HEK293T (cell line): ENCODE measurements around the gene HYAL2.

ENCODE experiments used
- ARNT ChIP-seq: fragments of 450-650 bp; IDR thresholded peaks from 2 replicates; pipeline ENCODE4 v1.6.1; 2017; ENCODE audit warnings: mild to moderate bottlenecking
- BHLHE40 ChIP-seq: fragments of 450-650 bp; IDR thresholded peaks from 2 replicates; pipeline ENCODE4 v1.6.1; 2016; ENCODE audit warnings: mild to moderate bottlenecking, moderate library complexity, borderline replicate concordance
- ELF4 ChIP-seq: fragments of 450-650 bp; IDR thresholded peaks from 2 replicates; pipeline ENCODE4 v1.6.1; 2017; ENCODE audit warnings: antibody characterized with exemption
- FOXA1 ChIP-seq: fragments of 450-650 bp; IDR thresholded peaks from 2 replicates; pipeline ENCODE4 v1.6.1; 2016; ENCODE audit warnings: mild to moderate bottlenecking
- FOXK2 ChIP-seq: fragments of 450-650 bp; IDR thresholded peaks from 2 replicates; pipeline ENCODE4 v1.6.1; 2016; ENCODE audit warnings: mild to moderate bottlenecking
- FOXM1 ChIP-seq: fragments of 450-650 bp; IDR thresholded peaks from 2 replicates; pipeline ENCODE4 v1.6.1; 2017; ENCODE audit warnings: mild to moderate bottlenecking, borderline replicate concordance
- LEF1 ChIP-seq: fragments of 450-650 bp; IDR thresholded peaks from 2 replicates; pipeline ENCODE4 v1.6.1; 2017; ENCODE audit warnings: mild to moderate bottlenecking, borderline replicate concordance
- PKNOX1 ChIP-seq: fragments of 450-650 bp; IDR thresholded peaks from 2 replicates; pipeline ENCODE4 v1.6.1; 2016
- SP1 ChIP-seq: fragments of 450-650 bp; IDR thresholded peaks from 2 replicates; pipeline ENCODE4 v1.6.1; 2017
- TARDBP ChIP-seq: fragments of 450-650 bp; IDR thresholded peaks from 2 replicates; pipeline ENCODE4 v1.6.1; 2016
- ZNF384 ChIP-seq: fragments of 450-650 bp; IDR thresholded peaks from 2 replicates; pipeline ENCODE4 v1.6.1; 2016

DNA sequence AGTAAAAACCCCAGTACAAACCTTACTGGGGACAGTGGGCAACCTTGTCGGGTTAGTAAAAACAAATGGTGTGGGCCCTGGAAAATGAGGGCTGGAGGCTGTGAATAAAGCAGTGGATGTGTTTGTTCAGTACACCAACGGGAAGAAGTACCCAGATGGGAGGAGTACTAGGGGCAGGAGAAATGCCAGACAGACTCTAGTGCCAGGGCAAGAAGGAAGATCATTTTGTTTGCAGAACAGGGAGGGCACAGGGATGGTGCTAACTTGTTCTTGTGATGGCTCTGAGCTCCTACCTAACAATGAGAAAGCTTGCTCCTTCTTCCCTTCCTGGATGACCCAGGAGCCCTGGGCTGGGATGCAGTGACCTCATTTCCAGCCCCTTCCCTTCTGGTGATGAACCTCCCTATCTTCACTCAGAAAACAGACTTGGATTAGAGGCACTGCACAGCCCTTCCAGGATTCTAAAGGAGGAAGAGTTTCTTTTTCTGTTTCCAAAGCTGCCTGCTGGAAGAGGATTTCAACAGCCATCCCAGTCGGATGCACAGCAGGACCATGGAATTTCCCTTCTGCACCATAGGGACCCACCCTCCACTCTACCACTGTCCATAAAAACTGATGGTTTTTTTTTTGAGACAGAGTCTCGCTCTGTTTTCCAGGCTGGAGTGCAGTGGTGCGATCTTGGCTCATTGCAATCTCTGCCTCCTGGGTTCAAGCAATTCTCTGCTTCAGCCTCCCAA lies 12.0 kb upstream of the HYAL2 start:
- TF ChIP-seq ZNF384 (no peak), TARDBP (no peak), FOXA1 (no peak), ARNT (no peak), PKNOX1 (no peak), BHLHE40 (no peak), ELF4 (no peak), FOXK2 (no peak), SP1 (no peak), LEF1 (no peak), FOXM1 (no peak)
